BLaER1 treated with 17β-estradiol and CSF1 and Interleukin-3, amounts not matched to agents 10 nM and 100 nM (cell line): ENCODE data around the gene GPC6.

Experiments
- H3K27ac ChIP-seq, 11 experiments: shearing (Covaris generic); formaldehyde crosslinking; 2 replicates each; pipeline ENCODE4 v1.8.1; 2022
- H3K27me3 ChIP-seq, 11 experiments: shearing (Covaris generic); formaldehyde crosslinking; 2 replicates each; pipeline ENCODE4 v1.8.1; 2022
- H3K36me3 ChIP-seq, 11 experiments: shearing (Covaris generic); formaldehyde crosslinking; 2 replicates each; pipeline ENCODE4 v1.8.1; 2022
- H3K4me1 ChIP-seq, 10 experiments: shearing (Covaris generic); formaldehyde crosslinking; 2 replicates each; pipeline ENCODE4 v1.8.1; 2022
- H3K4me2 ChIP-seq, 11 experiments: shearing (Covaris generic); formaldehyde crosslinking; 2 replicates each; pipeline ENCODE4 v1.8.1; 2022
- H3K4me3 ChIP-seq, 10 experiments: shearing (Covaris generic); formaldehyde crosslinking; 2 replicates each; pipeline ENCODE4 v1.8.1; 2022
- H3K9ac ChIP-seq, 11 experiments: shearing (Covaris generic); formaldehyde crosslinking; 2 replicates each; pipeline ENCODE4 v1.8.1; 2022
- H3K9me3 ChIP-seq, 11 experiments: shearing (Covaris generic); formaldehyde crosslinking; replicated peaks in 1 of 11; 2 replicates each; pipeline ENCODE4 v1.8.1; 2022
- H4K20me1 ChIP-seq, 11 experiments: shearing (Covaris generic); formaldehyde crosslinking; 2 replicates each; pipeline ENCODE4 v1.8.1; 2022
- Cebpa-rat ChIP-seq, 11 experiments: shearing (Covaris generic); IDR thresholded peaks; 2 replicates each; pipeline ENCODE4 v1.8.1; 2022

The GPC6 gene

DNA sequence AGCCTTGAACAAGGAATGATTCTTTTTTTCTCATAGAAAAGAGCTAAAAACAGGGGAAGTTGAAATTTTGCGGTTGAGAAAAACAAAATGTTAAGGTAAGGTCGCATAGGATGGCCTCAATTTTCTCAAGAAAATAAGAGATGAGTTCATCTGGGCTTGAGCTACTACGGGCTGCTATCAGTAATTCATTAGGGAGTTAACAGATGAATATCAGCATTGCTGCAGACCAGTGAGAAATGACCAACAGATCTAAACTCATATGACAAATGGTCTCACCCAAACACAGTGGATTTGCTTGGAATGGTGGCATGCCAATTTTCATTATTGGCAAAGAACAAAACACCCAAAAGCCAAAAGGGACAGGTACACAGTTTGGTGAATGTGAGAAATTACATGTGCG, 56.6 kb downstream of the GPC6 start:
- no peaks in the 10 kb centered on the region for H3K9me3 ChIP-seq
- H3K4me2 ChIP-seq = no peak overlapping the region
- no peak overlapping the region for H3K27ac ChIP-seq
- H3K27me3 ChIP-seq = no peaks in the 10 kb centered on the region
- TF ChIP-seq Cebpa-rat (IDR thresholded peaks at IDR 0.05) = no peak
- no peaks in the 10 kb centered on the region for H4K20me1 ChIP-seq
- H3K4me3 ChIP-seq = no peak overlapping the region
- no peaks in the 10 kb centered on the region for H3K4me1 ChIP-seq
- H3K36me3 ChIP-seq = no peaks in the 10 kb centered on the region
- no peak overlapping the region for H3K9ac ChIP-seq

DNA sequence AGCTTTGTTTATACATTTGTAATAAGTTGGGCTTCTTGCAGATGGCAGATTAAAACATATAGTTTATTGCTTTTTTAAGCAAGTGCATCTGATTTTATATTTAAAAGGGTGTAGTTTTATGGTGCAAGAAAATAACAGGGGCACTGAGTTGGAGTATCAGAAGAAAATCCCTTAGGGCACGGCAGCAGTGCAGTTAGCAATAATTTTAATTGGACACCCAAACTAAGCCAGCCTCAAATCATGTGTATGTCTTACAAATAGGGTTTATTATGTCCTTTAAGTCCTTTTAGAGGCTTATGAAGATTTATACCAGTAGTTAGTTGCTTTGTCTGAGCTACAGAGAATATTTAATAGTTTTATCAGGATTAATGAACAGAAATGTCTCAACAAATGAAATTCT, 57.5 kb downstream of the GPC6 start:
- no peaks in the 10 kb centered on the region for H3K27me3 ChIP-seq
- no peak overlapping the region for H3K27ac ChIP-seq
- H3K4me3 ChIP-seq = no peak overlapping the region
- no peak overlapping the region for H3K4me2 ChIP-seq
- no peaks in the 10 kb centered on the region for H4K20me1 ChIP-seq
- no peaks in the 10 kb centered on the region for H3K4me1 ChIP-seq
- no peaks in the 10 kb centered on the region for H3K36me3 ChIP-seq
- H3K9me3 ChIP-seq = no peaks in the 10 kb centered on the region
- H3K9ac ChIP-seq = no peak overlapping the region
- no peak for TF ChIP-seq Cebpa-rat (IDR thresholded peaks at IDR 0.05)

GRCh38 chr13:93286047-93286446, 59.4 kb downstream of the GPC6 start:
- H3K9me3 ChIP-seq = no peaks in the 10 kb centered on the region
- H4K20me1 ChIP-seq = no peaks in the 10 kb centered on the region
- no peaks in the 10 kb centered on the region for H3K4me1 ChIP-seq
- H3K27ac ChIP-seq = no peak overlapping the region
- no peak for TF ChIP-seq Cebpa-rat (IDR thresholded peaks at IDR 0.05)
- no peaks in the 10 kb centered on the region for H3K27me3 ChIP-seq
- no peak overlapping the region for H3K4me3 ChIP-seq
- H3K36me3 ChIP-seq = no peaks in the 10 kb centered on the region
- no peak overlapping the region for H3K9ac ChIP-seq
- no peak overlapping the region for H3K4me2 ChIP-seq

GRCh38 chr13:93289053-93289452, 62.4 kb downstream of the GPC6 start:
- H3K4me2 ChIP-seq = no peak overlapping the region
- H3K27ac ChIP-seq = no peak overlapping the region
- no peaks in the 10 kb centered on the region for H3K9me3 ChIP-seq
- no peaks in the 10 kb centered on the region for H3K36me3 ChIP-seq
- H3K9ac ChIP-seq = no peak overlapping the region
- TF ChIP-seq Cebpa-rat (IDR thresholded peaks at IDR 0.05) = no peak
- H4K20me1 ChIP-seq = no peaks in the 10 kb centered on the region
- H3K27me3 ChIP-seq = no peaks in the 10 kb centered on the region
- no peaks in the 10 kb centered on the region for H3K4me1 ChIP-seq
- H3K4me3 ChIP-seq = no peak overlapping the region

DNA sequence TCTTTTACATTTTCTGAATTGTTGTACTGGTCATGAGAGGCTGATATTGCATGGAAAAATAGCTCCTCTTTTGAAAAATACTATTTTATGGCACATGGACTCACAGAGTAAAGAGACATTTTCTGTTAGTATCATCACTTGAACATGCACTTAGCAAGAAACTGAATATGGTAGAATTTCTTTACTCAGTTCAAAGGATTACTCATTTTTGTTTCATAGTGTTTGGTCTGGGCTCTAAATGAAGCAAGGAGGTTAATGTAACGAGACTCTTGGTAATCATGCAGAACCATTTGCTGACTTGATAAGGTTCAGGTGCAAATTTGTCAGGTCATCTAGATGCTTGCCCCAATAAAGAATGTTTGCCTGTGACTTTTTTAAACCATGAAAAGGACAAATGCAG, 63.2 kb downstream of the GPC6 start:
- H3K4me2 ChIP-seq = no peak overlapping the region

DNA sequence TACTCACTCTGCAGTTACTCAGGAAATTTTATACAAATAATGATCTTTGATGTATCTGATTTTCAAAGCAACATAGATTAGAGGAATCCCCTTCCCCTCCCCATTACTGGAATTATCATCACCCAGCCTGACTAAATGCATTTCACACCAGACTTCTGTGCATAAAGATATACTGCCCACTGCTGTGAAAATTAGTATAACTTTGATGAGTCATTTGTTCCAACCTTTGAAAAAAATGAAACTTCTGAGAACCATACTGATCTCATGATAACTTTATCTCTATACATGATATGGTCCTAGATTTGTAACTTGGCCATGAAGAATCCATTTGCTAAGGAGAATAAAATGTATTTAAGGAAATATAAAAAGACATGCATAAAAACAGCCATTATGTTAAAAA, 63.9 kb downstream of the GPC6 start:
- Histone ChIP-seq H3K4me1 (no peaks in the 10 kb centered on the region), H3K4me2 (no peak overlapping the region), H3K27me3 (no peaks in the 10 kb centered on the region), H4K20me1 (no peaks in the 10 kb centered on the region), H3K36me3 (no peaks in the 10 kb centered on the region), H3K27ac (no peak overlapping the region), H3K9ac (no peak overlapping the region), H3K9me3 (no peaks in the 10 kb centered on the region), H3K4me3 (no peak overlapping the region)
- TF ChIP-seq Cebpa-rat (IDR thresholded peaks at IDR 0.05) = no peak

More for the DNA sequence above, 63.2 kb downstream of the GPC6 start:
- Histone ChIP-seq H3K4me3 (no peak overlapping the region), H3K36me3 (no peaks in the 10 kb centered on the region), H3K27ac (no peak overlapping the region), H4K20me1 (no peaks in the 10 kb centered on the region), H3K9me3 (no peaks in the 10 kb centered on the region), H3K9ac (no peak overlapping the region), H3K27me3 (no peaks in the 10 kb centered on the region), H3K4me1 (no peaks in the 10 kb centered on the region)
- TF ChIP-seq Cebpa-rat (IDR thresholded peaks at IDR 0.05) = no peak

DNA sequence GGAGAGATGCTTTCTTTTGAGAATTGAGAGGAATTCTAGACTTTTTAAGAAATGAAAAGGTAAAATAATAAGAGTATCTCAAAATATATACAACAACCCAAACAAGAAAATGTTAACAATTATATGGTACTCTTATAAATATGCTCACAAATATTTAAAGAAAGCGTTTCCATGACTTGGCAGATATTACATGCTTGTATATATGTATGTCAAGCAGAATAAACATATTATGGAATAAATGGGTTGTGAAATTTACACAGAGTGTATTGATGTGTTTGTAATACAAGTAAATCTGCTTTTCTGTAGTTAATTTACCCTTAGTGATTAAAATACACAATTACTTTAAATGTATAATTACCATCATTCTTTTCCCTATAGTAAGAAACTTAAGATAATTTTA, 65.8 kb downstream of the GPC6 start:
- H3K9ac ChIP-seq = no peak overlapping the region
- no peaks in the 10 kb centered on the region for H3K4me1 ChIP-seq
- H3K4me3 ChIP-seq = no peak overlapping the region
- TF ChIP-seq Cebpa-rat (IDR thresholded peaks at IDR 0.05) = no peak
- no peaks in the 10 kb centered on the region for H4K20me1 ChIP-seq
- H3K4me2 ChIP-seq = no peak overlapping the region
- H3K36me3 ChIP-seq = no peaks in the 10 kb centered on the region
- no peaks in the 10 kb centered on the region for H3K9me3 ChIP-seq
- H3K27me3 ChIP-seq = no peaks in the 10 kb centered on the region
- H3K27ac ChIP-seq = no peak overlapping the region

GRCh38 chr13:93293710-93294109, 67.1 kb downstream of the GPC6 start:
- no peaks in the 10 kb centered on the region for H3K4me1 ChIP-seq
- no peak overlapping the region for H3K27ac ChIP-seq
- no peaks in the 10 kb centered on the region for H3K9me3 ChIP-seq
- no peak overlapping the region for H3K4me2 ChIP-seq
- H3K36me3 ChIP-seq = no peaks in the 10 kb centered on the region
- no peak overlapping the region for H3K4me3 ChIP-seq
- TF ChIP-seq Cebpa-rat (IDR thresholded peaks at IDR 0.05) = no peak
- H4K20me1 ChIP-seq = no peaks in the 10 kb centered on the region
- no peaks in the 10 kb centered on the region for H3K27me3 ChIP-seq
- no peak overlapping the region for H3K9ac ChIP-seq

- no peaks in the 10 kb centered on the region for H3K27me3 ChIP-seq
- H3K36me3 ChIP-seq = no peaks in the 10 kb centered on the region
- H3K4me2 ChIP-seq = no peak overlapping the region
- no peak for TF ChIP-seq Cebpa-rat (IDR thresholded peaks at IDR 0.05)
- no peak overlapping the region for H3K9ac ChIP-seq
- no peak overlapping the region for H3K27ac ChIP-seq
- H3K4me1 ChIP-seq = no peaks in the 10 kb centered on the region
- no peaks in the 10 kb centered on the region for H4K20me1 ChIP-seq
- H3K4me3 ChIP-seq = no peak overlapping the region
- H3K9me3 ChIP-seq = no peaks in the 10 kb centered on the region
These were observed 70.0 kb downstream of the GPC6 start for GRCh38 chr13:93296584-93296983.

- Histone ChIP-seq H3K9ac (no peak overlapping the region), H3K4me1 (no peaks in the 10 kb centered on the region), H3K36me3 (no peaks in the 10 kb centered on the region), H3K27ac (no peak overlapping the region), H3K9me3 (no peaks in the 10 kb centered on the region), H3K4me3 (no peak overlapping the region), H3K4me2 (no peak overlapping the region), H3K27me3 (no peaks in the 10 kb centered on the region), H4K20me1 (no peaks in the 10 kb centered on the region)
- TF ChIP-seq Cebpa-rat (IDR thresholded peaks at IDR 0.05) = no peak
These were observed 72.1 kb downstream of the GPC6 start for GRCh38 chr13:93298713-93299112.

DNA sequence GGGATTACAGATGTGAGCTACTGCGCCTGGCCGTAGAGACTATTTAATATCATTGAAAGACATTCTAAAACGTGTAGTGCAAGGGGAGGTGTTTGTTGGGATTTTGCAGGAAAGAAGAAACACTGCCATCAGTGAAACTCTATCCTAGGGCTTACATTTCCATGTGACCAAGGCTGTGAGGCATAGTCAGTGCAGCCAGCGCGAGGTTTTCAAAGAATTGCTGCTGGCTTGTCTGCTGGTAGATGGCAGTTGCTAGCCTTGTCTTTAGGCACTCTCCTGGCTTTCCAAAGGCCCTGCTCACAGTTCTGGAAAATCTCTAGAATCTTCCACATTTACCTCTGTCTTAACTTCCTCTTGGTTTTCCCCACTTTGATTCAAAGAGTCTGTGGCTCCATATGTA, 77.5 kb downstream of the GPC6 start:
- no peaks in the 10 kb centered on the region for H4K20me1 ChIP-seq
- H3K4me3 ChIP-seq = no peak overlapping the region
- H3K27ac ChIP-seq = no peak overlapping the region

More for the DNA sequence above, 77.5 kb downstream of the GPC6 start:
- Histone ChIP-seq H3K9ac (no peak overlapping the region), H3K36me3 (no peaks in the 10 kb centered on the region), H3K9me3 (no peaks in the 10 kb centered on the region), H3K4me2 (no peak overlapping the region), H3K27me3 (no peaks in the 10 kb centered on the region), H3K4me1 (no peaks in the 10 kb centered on the region)
- TF ChIP-seq Cebpa-rat (IDR thresholded peaks at IDR 0.05) = no peak
